ENCODE data around the gene ZNF708.
"Not testable (repeated sequence)": the region's sequence is repeated elsewhere in the genome, so short reads cannot be mapped to it uniquely, and the experiment has no call there.

Gene ZNF708

DNA sequence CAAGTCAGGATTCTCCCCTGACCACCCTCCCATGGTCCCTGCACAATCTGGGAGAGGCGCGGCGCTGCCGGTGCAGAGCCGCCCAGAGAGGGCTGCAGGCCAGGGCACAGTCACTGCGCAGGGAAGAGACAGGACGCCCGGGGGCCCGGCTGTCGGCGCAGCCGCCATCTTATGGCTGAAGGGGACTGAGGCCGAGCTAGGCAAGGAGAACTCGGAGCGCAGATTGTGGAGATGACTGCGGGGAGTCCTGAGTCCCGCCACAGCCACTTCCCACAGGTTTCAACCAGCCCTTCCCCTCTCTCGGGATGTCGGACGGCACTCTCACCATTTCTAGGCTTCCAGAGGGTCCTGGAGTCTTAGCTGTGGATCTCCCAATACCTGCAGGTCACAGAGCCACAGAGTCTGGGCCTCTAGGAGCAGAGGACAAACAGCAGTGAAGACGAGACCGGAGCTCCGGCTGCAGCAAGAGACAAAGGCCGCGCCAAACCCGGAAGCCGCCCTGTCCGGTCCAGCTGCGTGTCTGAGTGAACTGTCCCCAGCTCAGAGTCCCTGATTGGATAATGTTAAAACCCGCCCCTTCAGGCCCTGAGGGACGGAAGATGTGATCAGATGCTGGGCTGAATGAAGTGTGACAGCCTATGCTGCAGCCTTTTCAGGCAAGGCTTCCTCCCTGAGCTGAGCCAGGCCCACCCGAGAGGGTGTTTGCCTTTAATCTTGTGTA is at the start of gene ZNF708:
Gene ZNF708, minus strand, starts transcription at position 526 of the 721 bp plus-strand sequence. Its CDS starts 198 bp downstream, at position 328.
- peak; percentile 15 to 93 (median 88) for DNase-seq

- DNase-seq: no peak
Measured at GRCh38 chr19:21362291-21362690, 33.1 kb upstream of the ZNF708 start.

- peak; percentile 46 to 95 (median 89) for DNase-seq
Measured at GRCh38 chr19:21358768-21359451, 29.7 kb upstream of the ZNF708 start, which contains the start of gene ZNF738. Gene ZNF738, plus strand, starts transcription at chr19:21359000. Its CDS starts 141 bp downstream, at chr19:21359141.

GRCh38 chr19:21352830-21353229 is 23.6 kb upstream of the ZNF708 start:
- DNase-seq: no peak

GRCh38 chr19:21344841-21345240 is 15.6 kb upstream of the ZNF708 start:
- not testable (repeated sequence) for DNase-seq

DNA sequence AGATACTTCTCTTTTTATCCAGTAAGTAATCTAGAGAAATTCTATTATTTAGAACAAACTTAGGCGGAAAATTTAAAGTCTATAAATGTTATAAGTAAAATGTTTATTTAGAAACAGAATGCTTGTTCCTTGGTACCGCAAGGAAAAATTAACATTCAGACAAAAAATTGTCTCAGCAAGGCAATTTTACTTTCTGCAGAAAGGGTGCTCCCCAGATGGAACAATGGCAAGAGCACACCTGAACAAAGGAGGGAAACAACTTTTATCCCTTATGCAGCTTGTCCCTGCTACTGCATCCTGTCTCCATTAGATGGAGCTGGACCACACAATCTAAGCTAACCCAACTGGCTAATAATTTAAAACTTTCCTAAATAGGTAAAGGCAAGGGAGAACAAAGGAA is 6.5 kb upstream of the ZNF708 start:
- DNase-seq: no peak

DNA sequence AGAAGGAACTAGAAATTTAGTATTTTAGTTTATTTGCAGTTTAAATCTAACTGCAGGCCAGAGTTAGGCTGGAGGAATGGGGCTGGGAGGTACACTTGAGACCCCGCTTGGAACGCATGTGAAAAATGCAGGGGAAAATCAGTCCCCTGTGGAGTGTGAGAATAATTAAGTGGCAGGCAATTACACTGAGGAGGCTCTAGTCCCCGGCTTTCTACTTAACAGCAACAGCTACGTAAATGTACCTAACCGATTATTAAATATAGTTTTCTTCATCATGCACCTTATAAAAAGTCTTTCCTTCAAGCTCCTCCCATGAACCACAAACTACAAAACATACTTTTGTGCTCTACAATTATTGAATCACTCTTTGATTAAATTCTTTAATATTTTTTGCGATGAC is 804 bp downstream of the ZNF708 start:
- DNase-seq: no peak

- no peak for DNase-seq
Measured at GRCh38 chr19:21326169-21326568, 3.0 kb downstream of the ZNF708 start.

DNA sequence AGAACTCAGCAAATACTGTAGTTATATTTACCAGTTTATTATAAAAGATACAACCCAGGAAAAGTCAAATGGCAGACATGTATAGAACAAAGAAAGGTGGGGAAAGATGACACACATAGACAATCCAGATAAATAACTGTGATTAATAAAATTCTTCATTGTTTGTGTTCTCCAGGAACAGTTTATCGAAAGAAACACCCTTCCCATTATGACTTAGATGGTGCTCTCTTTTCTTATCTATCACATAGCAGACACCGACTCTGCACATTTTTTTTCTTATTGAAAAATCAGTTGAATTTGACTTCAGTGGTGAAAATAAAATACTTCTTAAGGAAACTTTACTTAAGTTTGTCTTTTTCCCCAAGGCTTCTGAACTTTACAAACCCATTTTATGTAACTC is 6.2 kb downstream of the ZNF708 start:
- DNase-seq: no peak

GRCh38 chr19:21322528-21322927 is 6.7 kb downstream of the ZNF708 start:
- DNase-seq: peak in 12 of 14 donors; percentile 14 to 93 (median 58)

DNA sequence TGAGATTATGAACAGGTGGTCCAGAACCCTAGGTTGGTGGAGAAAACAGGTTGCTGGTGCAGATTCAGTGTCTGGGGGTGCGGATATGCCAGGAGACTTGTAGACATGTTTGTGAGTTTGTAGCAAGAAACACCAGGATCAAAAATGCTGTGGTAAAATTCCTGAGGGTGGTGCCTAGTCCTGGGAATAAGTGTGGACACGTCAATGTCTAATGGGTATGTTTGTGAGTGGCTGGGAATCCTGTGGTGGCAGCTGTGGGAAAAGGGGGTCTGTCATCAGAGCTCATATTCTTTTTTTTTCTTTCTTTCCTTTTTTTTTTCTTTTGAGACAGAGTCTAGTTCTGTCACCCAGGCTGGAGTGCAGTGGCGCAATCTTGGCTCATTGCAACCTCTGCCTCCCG is 7.2 kb downstream of the ZNF708 start:
- DNase-seq: peak in 1 of 14 donors; percentile 8

GRCh38 chr19:21321134-21321533 is 8.1 kb downstream of the ZNF708 start:
- DNase-seq: no peak

DNA sequence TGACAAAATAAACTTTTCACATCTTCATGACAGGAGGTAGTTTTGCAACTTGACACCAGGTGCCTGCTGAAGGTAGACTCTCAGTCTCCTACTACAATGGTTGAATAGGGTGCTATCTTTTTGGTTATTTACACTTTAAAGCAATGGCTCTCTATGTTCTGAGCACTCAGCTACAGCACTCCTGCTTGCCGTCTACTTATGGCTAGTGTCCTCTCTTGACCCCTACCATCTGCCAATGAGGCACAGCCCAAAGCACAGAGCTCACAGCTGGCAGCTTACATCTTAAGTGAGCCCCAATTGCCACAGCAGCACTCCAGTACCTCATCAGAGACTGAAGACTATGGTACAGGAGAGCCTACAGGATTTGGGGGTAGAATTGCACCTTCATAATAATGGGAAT is 11.4 kb downstream of the ZNF708 start:
- peak in 1 of 14 donors; percentile 10 for DNase-seq

GRCh38 chr19:21314676-21315075 is 14.5 kb downstream of the ZNF708 start:
- peak in 2 of 14 donors; percentile 39 to 62 for DNase-seq

- not testable (repeated sequence) for DNase-seq
Measured at GRCh38 chr19:21312807-21313206, 16.4 kb downstream of the ZNF708 start.

DNA sequence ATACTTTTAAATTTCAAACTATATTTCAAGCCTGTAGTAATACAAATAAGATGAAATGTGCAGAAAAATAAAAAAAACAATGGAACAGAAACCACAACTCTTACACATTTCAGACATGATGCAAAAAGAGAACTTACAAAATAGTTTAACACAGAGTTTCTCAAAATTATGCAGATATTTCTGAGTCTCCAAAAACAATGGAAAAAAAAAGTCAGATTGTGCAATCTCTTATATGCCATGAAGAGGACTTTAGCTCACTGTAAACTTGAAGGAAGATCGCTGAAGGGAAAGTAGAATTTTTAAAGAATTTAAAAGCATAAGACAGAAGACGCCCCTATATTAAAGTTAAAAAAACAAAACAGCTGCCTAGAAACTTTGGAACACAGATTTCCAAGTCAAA is 20.4 kb downstream of the ZNF708 start:
- no peak for DNase-seq

- DNase-seq: not testable (repeated sequence)
Measured at GRCh38 chr19:21306881-21307479, 22.2 kb downstream of the ZNF708 start.

- DNase-seq: not testable (repeated sequence)
Measured at GRCh38 chr19:21293768-21294167, 35.4 kb downstream of the ZNF708 start.

- DNase-seq: no peak
Measured at GRCh38 chr19:21269813-21270212, 59.4 kb downstream of the ZNF708 start.

- DNase-seq: no peak
Measured at GRCh38 chr19:21264891-21265290, 64.3 kb downstream of the ZNF708 start.

GRCh38 chr19:21264416-21264815 is 64.8 kb downstream of the ZNF708 start:
- no peak for DNase-seq

DNA sequence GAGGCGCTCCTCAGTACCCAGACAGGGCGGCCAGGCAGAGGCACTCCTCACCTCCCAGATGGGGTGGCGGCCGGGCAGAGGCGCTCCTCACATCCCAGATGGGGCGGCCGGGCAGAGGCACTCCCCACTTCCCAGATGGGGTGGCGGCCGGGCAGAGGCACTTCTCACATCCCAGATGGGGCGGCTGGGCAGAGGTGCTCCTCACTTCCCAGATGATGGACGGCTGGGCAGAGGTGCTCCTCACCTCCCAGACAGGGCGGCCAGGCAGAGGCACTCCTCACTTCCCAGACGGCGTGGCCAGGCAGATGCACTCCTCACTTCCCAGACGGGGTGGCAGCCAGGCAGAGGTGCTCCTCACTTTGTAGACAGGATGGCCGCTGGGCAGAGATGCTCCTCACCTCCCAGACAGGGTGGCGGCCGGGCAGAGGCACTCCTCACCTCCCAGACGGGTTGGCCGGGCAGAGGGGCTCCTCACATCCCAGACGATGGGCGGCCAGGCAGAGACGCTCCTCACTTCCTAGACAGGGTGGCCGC is 68.3 kb downstream of the ZNF708 start:
- DNase-seq: not testable (repeated sequence)
